PFSK-1 (cell line): Measurements from ENCODE around the gene MCM3AP.

ENCODE experiments used
- FOXP2 ChIP-seq: optimal IDR thresholded peaks from 2 replicates; pipeline ENCODE3; 2011; ENCODE audit warnings: borderline replicate concordance, control low read depth, inconsistent platforms; ENCODE audit not compliant: insufficient read depth; ENCODE audit errors: extremely low read length, extremely low read depth
- POLR2AphosphoS5 ChIP-seq: IDR thresholded peaks from 2 replicates; pipeline ENCODE4 v1.6.1; 2012; ENCODE audit warnings: low read depth, mild to moderate bottlenecking, control low read depth, low read length, moderate library complexity
- SIN3A ChIP-seq: IDR thresholded peaks from 2 replicates; pipeline ENCODE4 v1.6.1; 2012; ENCODE audit warnings: mild to moderate bottlenecking, low read length, moderate library complexity, borderline replicate concordance; ENCODE audit not compliant: insufficient read depth
- TAF1 ChIP-seq: IDR thresholded peaks from 2 replicates; pipeline ENCODE4 v1.6.1; 2012; ENCODE audit warnings: low read length, control low read depth, borderline replicate concordance; ENCODE audit not compliant: insufficient read depth
- TF ChIP-seq, protein P1 (sequence below), 2 experiments: IDR thresholded peaks; 2 replicates each; pipeline versions ENCODE4 v1.6.1 to v1.8.0; 2011 to 2012; ENCODE audit warnings: low read depth in 2 of 2, low read length in 2 of 2, control low read depth in 1 of 2, inconsistent platforms in 1 of 2, mild to moderate bottlenecking in 1 of 2, moderate library complexity in 1 of 2; ENCODE audit not compliant: insufficient read depth in 1 of 2

MCM3AP gene

GRCh38 chr21:46256501-46256994, 28.9 kb downstream of the MCM3AP start:
- TF ChIP-seq POLR2AphosphoS5: no peak
- no peak for TF ChIP-seq TAF1
- TF ChIP-seq SIN3A: no peak
- TF ChIP-seq, protein P1, sequence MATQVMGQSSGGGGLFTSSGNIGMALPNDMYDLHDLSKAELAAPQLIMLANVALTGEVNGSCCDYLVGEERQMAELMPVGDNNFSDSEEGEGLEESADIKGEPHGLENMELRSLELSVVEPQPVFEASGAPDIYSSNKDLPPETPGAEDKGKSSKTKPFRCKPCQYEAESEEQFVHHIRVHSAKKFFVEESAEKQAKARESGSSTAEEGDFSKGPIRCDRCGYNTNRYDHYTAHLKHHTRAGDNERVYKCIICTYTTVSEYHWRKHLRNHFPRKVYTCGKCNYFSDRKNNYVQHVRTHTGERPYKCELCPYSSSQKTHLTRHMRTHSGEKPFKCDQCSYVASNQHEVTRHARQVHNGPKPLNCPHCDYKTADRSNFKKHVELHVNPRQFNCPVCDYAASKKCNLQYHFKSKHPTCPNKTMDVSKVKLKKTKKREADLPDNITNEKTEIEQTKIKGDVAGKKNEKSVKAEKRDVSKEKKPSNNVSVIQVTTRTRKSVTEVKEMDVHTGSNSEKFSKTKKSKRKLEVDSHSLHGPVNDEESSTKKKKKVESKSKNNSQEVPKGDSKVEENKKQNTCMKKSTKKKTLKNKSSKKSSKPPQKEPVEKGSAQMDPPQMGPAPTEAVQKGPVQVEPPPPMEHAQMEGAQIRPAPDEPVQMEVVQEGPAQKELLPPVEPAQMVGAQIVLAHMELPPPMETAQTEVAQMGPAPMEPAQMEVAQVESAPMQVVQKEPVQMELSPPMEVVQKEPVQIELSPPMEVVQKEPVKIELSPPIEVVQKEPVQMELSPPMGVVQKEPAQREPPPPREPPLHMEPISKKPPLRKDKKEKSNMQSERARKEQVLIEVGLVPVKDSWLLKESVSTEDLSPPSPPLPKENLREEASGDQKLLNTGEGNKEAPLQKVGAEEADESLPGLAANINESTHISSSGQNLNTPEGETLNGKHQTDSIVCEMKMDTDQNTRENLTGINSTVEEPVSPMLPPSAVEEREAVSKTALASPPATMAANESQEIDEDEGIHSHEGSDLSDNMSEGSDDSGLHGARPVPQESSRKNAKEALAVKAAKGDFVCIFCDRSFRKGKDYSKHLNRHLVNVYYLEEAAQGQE (IDR thresholded peaks at IDR 0.05; ENCODE audit: insufficient read depth in 1 of 2, low read depth in 2 of 2, low read length in 2 of 2): no peak
- TF ChIP-seq FOXP2: no peak

- TF ChIP-seq TAF1 (no peak), FOXP2 (no peak), SIN3A (no peak), POLR2AphosphoS5 (no peak)
- TF ChIP-seq, protein P1 (IDR thresholded peaks at IDR 0.05; ENCODE audit: insufficient read depth in 1 of 2, low read depth in 2 of 2, low read length in 2 of 2): no peak
These were observed 29.6 kb downstream of the MCM3AP start for GRCh38 chr21:46255758-46256337.

- TF ChIP-seq, protein P1 (IDR thresholded peaks at IDR 0.05; ENCODE audit: insufficient read depth in 1 of 2, low read depth in 2 of 2, low read length in 2 of 2): no peak
- no peak for TF ChIP-seq FOXP2
These were observed 30.2 kb downstream of the MCM3AP start for GRCh38 chr21:46255166-46255565.

DNA sequence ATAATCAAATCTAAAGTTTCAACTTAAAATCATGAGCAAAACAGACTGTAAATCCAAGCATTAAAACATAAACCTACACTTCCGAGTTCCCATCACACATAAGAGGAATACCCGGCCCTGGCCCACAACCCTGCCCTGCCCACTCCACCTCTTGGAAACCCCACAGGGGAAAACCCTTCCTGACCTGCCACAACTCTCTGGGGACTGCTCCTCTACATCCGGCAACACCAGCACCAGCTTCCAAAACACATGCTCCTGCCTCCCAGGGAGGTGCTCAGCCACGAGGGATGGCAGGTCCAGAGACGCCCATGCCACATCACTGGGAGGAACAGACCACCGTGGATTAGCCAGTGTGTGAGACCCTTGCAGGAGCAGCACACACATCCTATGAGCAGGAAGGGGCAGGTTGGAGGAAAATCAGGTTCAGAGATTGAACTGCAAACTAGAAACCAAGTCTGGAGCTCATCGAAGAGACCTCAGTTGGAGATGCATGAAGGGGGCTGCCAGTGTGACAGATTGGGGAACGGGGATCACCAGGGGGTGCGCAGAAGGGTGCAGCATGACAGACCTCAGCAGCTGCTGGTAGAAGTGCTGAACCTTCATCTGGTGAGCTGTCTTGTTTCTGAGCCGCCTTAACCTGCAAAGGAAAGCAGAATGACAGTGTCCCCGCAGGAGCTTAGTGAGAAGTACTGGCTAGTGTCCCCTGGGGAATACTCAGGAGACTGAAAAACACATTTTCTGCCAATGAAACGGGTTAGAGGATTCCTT, 31.0 kb downstream of the MCM3AP start:
- TF ChIP-seq TAF1: no peak
- no peak for TF ChIP-seq POLR2AphosphoS5
- TF ChIP-seq FOXP2: no peak
- TF ChIP-seq, protein P1 (IDR thresholded peaks at IDR 0.05; ENCODE audit: insufficient read depth in 1 of 2, low read depth in 2 of 2, low read length in 2 of 2): no peak
- TF ChIP-seq SIN3A: no peak

DNA sequence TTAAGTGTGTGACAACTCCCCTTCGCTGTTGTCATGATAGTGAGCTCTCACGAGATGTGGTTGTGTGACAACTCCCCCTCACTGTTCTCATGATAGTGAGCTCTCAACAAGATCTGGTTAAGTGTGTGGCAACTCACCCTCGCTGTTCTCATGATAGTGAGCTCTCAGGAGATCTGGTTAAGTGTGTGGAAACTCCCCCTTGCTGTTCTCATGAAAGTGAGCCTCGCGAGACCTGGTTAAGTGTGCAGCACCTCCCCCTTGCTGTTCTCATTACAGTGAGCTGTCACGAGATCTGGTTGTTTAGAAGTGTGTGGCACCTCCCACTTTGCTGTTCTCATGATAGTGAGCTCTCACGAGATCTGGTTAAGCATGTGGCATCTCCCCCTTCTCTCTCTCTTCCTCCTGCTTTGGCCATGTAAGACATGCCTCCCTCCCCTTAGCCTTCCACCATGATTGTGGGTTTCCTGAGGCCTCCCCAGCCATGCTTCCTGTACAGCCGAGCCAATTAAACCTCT, 31.7 kb downstream of the MCM3AP start:
- TF ChIP-seq TAF1 (no peak), FOXP2 (no peak), POLR2AphosphoS5 (no peak), SIN3A (no peak)
- TF ChIP-seq, protein P1 (IDR thresholded peaks at IDR 0.05; ENCODE audit: insufficient read depth in 1 of 2, low read depth in 2 of 2, low read length in 2 of 2): no peak
